Hematopoietic multipotent progenitor cell treated with erythropoietin and hydrocortisone succinate and interleukin-3 and kit ligand, for 6 days (in vitro differentiated cells): ENCODE data around the gene CYSRT1.

Source experiments
- DNase-seq: peaks from one replicate; pipeline ENCODE4 v3.0.0-alpha.2; 2015

The CYSRT1 gene

DNA sequence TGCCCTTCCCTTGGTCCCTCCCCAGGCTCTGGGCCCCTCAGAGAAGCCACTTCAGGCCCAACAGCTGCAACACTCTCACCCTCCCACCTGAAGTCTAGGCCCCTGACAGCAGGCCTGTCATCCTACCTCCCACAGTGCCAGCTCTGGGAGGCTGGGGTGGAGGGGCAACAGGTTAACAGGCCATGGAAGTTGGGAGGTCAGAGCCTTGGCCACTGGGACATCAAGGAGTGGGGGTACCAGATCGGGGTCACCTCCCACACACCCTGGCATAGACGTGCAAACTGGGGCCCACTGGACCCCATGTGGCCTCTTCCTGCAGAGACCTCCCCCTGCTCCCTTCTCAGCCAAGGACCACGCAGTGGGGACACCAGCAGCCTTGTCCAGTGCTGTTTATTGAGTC, 33.7 kb upstream of the CYSRT1 start:
- DNase-seq, result no peak

DNA sequence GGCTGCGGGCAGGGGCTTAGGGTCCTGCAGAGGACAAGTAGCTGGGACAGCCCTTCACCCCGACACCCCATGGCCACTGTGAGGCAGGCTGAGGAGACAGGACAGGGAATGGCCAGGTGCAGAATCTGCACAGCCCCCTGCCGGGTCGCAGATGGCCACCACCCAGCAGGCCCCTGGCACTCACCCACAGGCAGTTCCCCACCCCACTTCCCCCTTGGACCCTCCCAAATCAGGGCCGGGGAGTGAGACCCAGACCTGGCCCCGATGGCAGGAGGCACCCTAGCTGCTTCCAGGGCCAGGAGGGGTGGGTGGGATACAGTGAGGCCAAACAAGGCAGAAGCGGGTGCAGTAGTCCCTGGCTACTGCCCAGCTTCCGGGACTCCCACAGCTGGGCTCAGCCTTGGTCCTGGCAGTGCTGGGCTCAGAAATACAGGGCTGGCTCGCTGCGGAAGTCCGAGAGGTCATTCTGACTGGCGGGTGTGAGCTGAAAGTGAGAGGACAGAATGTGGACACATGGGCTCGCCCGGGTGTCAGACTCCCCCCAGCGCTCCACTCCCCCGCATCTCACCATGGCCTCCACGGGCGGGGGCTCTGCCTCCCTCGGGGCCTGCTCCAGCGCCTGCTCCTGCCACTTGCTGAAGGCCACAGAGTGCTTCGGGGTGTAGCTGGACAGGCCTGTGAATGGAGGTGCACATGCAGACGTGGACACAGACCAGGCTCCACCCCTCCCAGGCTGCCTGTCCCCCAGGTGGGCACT, 33.1 kb upstream of the CYSRT1 start:
- DNase-seq, result no peak

DNA sequence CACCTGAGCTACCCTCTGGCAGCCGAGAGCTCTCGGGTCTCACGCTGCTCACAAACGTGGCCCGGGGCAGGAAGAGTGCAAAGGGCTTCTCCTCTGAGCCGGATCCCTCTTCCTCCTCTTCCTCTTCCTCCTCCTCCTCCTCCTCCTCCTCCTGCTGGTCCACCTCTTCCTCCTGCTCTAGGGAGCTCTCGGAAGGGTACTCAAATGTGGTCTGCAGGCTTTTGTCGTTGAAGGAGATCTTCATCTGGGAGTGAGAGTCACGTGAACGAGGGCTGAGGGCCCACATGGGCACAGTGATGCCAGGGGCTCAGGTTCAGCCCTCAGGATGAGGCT, 32.6 kb upstream of the CYSRT1 start:
- DNase-seq, result no peak

DNA sequence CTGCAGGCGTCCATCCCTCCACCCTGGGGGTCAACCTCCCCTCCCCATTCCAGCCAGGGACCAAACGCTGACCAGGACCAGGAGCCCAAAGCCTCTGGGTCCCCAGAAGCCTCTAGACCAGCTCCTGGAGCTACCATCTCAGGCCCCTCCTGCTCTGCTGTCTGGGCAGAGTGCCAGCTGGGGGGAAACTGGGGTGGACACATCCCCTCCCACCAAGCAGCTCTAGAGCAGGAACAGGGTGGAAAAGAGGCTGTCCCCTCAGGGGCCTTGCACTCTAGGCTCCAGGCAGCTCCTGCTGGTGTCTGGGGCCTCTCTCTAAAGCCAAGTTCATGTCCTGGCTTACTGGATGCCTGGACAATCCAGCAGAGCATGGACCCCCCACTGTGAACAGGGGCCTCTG, 32.1 kb upstream of the CYSRT1 start:
- no peak for DNase-seq

DNA sequence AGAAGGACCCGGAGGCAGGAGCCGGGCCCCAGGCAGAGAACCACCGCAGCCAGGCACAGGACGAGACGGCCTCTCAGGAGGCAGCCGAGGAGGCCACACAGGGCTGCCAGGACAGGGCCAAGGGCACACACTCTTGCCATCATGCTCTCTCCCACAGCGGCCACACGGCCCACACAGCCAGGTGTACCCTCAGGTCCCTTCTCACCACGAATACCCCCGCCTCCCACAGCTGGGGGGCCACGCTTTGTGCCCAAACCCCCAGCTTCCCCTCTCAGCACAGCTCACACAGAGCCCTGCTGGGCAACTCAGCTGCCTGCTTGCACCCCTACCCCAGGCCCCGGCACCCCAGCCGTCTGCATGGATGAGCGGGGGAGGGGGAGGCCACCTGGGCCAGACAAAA, 31.2 kb upstream of the CYSRT1 start:
- no peak for DNase-seq

DNA sequence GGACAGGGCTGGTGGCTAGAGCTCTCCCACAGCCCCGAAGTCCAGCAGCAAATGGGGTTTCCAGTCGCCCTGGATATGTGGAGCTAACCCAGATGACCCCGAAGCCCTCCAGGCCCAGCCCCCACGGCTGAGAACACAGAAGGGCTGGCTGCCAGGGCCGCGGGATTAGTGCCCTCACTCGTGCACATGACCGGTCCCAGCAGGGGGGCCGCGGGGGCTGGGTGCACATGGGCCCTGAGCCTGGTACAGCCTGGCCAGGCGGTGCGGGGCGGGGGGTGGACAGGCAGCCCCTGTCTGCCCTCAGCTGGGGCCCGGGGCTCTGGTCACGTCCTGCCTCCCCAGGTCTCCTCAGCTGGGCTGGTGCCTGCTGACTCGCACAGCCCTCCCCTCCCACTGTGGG, 30.6 kb upstream of the CYSRT1 start:
- DNase-seq, result no peak

DNA sequence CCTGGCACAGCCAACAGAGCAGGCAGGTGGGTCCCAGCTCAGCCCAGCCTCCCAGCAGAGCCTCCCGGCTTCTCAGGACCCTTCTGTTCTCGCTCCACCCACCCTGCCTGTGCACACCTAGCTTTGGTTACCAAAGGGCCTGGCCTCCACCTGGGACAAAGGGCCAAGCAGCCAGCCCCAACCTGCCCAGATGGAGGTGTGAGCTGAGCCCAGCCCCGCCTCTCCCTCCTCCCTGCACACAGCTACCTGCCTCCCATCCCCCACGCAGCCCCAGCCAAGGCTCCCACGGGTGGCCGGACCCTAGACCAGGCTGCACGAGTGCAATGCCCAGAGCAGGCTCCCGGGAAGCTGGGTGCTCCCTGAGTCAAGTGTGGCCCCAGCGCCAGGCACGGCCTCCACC, 30.1 kb upstream of the CYSRT1 start:
- no peak for DNase-seq

DNA sequence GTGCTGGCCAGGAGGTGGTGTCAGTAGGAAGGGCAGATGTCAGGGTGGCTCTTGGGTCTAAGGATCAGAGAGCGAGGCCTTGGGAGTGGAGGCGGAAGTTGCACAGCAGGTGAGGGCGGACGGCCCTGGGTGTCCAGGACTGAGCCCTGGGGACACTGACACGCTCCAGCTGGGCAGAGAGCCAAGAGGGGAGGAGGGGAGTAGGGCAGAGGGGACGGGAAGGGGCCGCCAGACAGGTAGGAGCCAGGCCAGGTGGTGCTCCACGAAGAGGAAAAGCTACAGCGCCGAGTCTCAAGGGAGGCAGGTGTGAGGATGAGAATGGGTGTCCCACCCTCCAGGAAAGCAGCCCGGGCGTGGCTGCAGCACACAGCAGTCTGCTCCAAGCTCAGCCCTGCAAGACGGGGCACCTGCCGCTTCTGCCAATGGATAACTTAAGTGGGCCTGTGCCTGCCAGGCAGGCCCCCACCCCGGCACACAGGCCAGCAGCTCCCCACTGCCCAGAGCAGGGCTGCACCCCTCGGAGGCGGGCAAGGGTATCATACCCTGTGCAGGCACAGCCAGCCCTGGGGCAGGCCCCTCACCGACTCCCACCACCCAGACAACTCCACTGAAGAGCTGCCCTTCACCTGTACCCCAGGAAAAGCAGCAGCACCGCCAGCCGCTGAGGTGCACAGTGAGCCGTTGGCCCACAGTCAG, 29.3 kb upstream of the CYSRT1 start:
- no peak for DNase-seq

DNA sequence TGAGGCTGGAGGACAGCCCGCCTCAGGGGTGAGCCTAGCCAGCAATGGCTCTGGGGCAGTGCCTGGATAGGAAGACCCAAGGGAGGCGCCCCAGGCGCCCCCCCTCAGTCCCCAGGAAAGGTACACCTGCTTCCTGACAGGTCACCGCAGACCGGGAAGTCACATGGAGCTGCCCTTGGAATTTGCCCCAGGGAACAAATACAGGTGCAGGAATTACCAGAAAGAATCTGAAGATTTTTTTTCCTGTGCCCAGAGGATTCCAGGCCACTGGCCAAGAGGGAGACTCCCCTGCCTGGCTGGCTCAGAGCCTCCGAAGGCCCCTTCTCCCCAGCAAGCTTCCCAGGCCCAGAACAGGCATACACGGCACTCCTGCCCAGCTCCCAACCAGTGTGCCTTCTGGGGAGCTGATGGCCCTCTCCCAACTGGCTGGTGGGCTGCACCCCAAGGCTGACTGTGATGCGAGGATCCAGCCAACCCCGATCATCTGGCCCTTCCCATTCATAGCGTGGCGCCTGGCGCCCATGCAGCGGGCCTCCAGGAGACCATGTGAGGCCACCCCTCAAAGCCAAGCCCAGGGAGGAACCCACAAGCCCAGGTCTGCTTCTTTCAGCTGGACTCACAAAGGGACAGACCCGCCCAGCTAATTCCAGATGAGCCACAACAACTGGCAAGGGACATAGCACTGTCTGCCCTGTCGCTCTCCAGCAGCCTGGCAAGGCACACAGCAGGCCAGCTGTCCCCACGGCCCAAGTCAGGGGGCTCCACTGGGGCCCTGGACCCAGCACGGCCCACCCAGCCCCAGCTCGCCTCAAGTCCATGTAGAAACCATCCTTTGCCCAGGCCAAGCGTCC, 26.7 kb upstream of the CYSRT1 start:
- DNase-seq, result no peak

DNA sequence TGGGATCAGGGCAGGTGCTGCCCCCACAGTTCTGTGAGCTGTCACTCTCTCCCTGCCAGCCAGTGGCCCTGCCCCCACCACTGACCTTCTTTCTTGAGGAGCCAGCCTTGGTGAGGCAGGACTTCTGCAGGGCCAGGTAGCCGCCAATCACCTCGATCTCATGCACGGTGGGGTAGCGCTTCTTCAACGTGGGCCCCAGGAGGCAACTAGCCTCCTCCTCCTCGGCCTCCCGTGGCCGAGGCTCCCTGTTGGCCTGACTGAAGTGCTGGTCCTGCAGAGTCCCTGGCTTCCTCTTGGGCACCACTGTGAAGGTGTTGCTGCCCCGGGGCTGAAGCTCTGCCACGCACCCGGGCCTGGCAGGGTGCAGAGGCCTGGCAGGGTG, 26.1 kb upstream of the CYSRT1 start:
- DNase-seq, result no peak

DNA sequence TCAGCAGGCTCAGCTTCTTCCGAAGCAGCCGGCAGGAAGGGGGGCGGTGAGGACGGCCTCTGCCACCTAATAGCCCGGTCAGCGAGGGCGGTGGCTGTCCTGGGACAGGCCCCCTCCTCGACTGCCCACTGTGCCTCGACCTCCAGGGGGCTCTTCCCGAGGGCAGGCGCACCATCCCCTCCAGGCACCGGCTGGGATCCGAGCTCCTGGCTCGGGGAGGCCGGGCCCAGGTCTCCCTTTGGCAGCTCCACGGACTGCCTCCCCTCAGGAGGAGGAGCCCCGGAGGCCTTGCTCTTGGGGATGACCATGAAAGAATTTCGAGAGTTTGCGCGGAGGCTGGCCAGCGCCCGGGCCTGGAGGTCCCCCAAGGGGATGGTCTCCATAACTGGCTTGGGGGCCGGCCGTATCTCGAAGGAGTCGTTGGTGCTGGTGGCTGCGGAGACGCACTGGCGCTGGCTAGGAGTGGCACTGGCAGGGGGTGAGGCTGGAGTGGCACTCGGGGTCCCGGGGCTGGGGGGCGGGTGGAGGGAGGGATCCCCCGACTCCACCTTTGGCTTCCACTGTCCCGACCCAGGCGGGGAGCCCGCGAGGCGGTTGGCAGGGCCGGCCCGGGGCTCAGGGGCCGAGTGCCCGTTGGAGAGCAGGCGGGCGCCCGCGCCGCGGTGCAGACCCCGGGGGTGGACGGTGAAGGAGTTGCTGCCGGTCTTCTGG, 25.4 kb upstream of the CYSRT1 start:
- DNase-seq, result no peak

DNA sequence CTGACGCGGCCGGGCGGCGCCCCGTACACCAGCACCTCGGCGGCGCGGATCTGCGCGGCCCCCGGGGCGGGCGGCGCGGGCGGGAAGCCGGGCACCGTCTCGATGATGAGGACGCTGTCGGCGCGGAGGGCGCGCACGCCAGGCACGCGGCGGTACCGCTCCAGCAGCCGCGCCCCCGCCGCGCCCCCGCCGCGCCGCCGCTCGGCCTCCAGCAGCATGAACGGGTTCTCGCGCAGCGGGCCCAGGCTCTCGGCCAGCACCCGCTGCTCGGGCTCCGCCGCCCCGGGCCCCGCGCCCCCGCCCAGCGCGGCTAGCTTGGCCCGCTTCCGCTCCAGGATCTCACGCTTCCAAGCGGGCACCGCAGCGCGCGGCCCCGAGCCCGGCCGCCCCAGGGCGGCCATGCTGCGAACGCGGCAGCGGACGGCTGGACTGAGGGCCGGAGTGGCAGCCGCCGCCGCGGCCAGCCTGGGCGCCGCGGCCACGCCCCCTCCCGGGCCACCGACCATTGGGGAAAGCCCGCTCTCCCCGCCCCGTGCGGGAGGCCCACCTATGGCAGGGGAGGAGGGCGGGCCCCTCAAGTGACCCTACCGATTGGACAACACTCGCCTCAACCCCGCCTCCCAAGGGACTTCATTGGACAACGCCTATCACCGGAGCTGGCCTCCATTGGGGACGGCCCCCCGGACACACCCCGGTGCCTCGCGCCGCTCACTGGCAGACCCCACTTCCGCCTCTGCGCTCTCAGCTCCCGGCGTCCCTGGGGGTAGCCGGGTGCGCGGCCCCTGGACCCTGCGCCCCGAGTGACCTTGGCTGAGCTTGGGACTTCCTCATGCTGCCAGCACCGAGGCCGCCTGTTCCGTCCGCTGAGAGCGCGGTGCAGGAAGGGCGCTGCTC, 24.4 kb upstream of the CYSRT1 start, which contains the start of gene TPRN:
TSS of gene TPRN (minus strand) at position 431 of the 894 bp plus-strand sequence. CDS start at position 401, 30 bp downstream.
- DNase-seq, result peak; percentile 100

DNA sequence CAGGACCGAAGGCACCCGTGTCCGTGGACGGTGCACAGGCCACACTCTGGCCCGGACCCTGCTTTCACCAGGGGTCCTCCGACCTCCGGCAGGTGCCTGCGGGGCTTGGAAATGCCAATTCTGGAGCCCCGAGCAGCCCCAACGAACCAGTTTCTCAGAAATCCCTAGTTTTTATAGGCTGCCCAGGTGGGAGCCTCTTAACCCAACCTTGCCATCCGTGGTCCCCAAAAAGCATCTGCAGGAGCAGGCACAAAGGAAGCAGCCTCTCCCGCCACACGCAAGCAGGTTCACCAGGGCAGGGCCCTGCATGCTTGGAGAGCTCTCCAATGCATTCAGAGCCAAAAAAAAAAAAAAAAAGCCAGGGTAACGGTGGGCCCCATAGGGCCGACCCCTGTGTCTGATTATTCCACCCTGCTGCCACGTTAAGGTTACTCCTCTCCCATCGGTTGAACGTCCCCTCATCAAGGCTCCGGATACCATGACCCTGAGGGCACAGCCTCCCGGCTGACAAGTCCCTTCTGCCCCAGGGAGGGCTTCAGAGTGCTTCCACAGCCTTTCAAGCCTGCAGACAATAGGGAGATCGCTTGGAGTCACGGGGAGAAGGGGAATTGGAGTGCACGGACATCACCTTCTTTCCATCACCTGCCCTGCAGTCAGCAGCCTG, 23.6 kb upstream of the CYSRT1 start:
- no peak for DNase-seq

DNA sequence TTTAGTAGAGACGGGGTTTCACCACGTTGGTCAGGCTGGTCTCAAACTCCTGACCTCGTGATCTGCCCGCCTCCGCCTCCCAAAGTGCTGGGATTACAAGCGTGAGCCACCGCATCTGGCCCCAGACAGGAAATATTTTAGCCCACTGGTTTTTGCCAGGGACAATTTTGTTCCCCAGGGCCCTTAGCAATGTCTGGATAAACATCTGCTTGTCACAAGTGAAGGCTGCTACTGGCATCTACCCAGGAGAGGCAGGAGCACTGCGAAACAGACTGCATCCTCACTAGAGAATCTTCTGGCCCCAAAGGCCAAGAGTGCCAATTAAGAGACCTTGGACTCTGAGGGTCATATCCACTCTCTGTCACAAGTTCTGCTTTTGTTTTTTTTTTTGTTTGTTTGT, 22.0 kb upstream of the CYSRT1 start:
- peak; percentile 43 for DNase-seq

DNA sequence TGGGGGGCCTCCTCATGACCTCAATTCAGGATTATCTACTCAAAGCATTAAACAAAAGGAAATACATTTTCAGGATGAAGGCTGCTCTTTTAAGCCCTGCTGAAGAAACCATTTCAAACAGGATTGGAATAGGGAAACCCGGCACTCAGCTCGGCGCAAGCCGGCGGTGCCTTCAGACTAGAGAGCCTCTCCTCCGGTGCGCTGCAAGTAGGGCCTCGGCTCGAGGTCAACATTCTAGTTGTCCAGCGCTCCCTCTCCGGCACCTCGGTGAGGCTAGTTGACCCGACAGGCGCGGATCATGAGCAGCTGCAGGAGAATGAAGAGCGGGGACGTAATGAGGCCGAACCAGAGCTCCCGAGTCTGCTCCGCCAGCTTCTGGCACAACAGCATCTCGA, 20.2 kb upstream of the CYSRT1 start:
- DNase-seq, result no peak

DNA sequence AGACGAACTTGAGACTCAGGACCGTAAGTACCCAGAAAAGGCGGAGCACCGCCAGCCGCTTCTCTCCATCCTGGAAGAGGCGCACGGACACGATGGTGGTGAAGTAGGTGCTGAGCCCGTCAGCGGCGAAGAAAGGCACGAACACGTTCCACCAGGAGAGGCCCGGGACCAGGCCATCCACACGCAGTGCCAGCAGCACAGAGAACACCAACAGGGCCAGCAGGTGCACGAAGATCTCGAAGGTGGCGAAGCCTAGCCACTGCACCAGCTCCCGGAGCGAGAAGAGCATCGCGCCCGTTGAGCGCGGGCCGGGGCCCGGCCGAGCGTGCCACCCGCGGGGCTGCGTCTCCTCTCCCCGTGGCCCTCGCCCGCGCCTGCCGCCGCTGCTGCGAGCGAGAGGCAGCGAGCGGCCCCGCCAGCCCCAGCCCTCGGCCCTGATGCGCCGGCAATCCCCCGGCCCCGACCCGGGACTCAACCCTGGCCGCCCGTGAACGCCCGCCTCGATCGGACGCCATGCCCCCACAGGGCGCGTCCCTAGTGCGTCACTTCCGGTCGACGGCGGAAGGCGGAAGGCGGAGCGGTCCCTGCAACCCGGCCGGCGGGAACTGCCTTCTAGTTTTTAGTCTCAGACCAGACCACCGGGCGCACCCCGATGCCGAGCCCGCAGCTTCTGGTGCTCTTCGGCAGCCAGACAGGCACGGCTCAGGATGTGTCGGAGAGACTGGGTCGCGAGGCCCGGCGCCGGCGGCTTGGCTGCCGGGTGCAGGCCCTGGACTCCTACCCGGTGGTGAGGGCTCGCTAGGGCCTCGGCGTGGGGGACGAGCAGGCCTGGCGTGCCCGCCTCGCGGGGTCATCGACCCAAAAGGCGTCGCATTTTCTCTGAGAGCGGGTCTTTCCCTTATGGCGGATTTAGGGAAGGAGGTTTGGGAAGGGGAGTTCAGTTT, 19.6 kb upstream of the CYSRT1 start, which contains the start of the genes NDOR1 and TMEM203:
TSS of gene NDOR1 (plus strand) at position 575 of the 944 bp plus-strand sequence. CDS start at position 653, 78 bp downstream.
TSS of gene TMEM203 (minus strand) at position 523 of the 944 bp plus-strand sequence. CDS start at position 289, 234 bp downstream.
- peak; percentile 95 for DNase-seq

DNA sequence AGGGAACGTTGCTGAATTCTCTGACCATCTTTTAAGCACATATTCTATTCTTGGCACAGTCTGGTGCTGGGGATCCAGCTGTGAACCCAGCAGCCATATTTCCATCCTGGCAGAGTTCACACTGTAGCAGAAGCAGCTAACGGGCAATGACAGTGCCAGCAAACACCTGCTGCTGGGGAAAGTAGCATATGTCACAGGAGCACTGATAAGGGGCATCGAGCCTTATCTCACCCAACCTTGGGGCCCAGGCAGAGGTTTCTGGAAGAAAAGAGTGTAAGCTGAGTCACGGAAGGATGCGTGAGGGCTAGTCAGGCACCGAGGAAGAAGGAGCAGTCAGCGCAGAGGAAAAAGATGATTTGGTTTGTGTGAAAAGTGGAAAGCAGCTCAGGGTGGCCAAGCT, 18.4 kb upstream of the CYSRT1 start:
- peak; percentile 61 for DNase-seq

DNA sequence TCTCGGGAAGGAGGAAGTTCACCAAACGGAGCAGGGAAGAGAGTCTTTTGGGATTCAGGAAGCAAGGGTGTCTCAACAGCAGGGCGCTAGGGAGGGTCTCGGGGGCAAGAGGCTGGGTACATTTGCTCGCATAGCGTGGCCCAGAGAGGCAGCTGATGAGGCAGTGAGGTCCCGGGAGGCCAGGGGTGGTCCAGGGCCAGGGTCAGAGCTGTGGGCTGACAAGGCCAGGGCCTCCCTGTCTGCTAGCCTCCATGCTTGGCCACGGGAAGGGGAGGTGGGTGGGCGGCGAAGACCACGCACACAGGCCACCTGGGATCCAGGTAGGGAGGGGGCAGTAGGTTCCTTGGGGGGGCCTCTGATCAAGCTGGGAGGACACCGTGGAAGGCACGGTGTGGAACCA, 13.4 kb upstream of the CYSRT1 start:
- DNase-seq, result no peak

DNA sequence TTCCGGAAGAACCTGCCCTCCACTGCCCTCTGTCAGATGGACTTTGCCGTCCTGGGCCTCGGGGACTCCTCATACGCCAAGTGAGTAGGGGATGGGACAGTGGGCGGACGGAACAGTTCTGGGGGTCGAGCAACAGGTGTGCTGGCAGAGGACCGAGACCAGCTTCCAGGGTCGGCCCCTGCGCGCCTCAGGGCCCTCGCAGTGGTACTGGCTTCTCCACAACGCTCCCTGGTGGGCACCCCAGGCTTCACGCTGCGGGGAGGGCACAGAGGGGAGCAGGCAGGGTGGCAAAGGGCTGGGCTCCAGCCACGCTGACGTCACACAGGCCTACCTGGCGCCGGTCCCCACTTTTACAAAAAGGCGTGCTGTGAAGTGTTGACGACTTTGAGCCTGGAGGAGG, 12.5 kb upstream of the CYSRT1 start:
- no peak for DNase-seq
